GM12874 (cell line): ENCODE measurements around the gene COL26A1.

Source experiments
- TF ChIP-seq, protein P1 (sequence below): IDR thresholded peaks from 2 replicates; pipeline ENCODE4 v1.5.1; 2011; ENCODE audit warnings: low read depth, mild to moderate bottlenecking, control low read depth, low read length, moderate library complexity; ENCODE audit not compliant: insufficient read depth

The COL26A1 gene

DNA sequence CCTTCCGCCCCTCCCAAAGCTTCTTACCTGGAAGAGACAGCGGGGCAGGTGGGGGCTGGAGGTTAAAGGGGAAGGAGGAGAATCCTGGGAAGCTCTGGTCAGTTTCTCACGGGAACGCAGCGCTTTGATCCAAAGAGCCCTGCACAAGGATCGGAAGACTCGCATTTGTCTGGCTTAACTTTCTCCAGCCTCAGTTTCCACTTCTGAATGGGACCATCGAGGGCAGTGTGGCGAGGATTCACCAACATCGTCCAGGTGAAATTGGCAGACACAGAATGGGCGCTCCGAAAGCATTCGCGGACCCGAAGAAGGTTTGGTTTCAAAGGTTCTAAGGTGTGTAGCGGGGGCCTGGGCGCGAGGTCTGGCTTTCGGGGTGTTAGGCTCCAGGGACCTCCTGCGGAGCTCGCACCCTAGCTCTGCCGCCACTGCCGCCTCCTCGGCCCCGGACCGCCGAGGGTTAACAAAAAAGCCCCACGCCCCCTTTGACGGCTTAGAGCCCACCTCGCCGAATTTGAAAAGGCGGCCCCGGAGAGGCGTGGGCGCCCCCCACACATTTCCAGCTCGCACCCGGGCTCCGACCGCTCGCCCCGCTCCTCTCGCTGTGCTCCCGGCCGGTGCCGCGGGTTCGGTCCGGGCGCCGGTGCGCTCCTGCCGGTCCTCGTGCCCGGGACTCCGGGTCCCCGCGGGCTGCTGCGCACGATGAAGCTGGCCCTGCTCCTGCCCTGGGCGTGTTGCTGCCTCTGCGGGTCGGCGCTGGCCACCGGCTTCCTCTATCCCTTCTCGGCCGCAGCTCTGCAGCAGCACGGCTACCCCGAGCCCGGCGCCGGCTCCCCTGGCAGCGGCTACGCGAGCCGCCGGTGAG lies at the start of gene COL26A1:
COL26A1 (plus strand) TSS at position 542 of the 862 bp plus-strand sequence; CDS start at position 700, 158 bp downstream.
- TF ChIP-seq, protein P1, sequence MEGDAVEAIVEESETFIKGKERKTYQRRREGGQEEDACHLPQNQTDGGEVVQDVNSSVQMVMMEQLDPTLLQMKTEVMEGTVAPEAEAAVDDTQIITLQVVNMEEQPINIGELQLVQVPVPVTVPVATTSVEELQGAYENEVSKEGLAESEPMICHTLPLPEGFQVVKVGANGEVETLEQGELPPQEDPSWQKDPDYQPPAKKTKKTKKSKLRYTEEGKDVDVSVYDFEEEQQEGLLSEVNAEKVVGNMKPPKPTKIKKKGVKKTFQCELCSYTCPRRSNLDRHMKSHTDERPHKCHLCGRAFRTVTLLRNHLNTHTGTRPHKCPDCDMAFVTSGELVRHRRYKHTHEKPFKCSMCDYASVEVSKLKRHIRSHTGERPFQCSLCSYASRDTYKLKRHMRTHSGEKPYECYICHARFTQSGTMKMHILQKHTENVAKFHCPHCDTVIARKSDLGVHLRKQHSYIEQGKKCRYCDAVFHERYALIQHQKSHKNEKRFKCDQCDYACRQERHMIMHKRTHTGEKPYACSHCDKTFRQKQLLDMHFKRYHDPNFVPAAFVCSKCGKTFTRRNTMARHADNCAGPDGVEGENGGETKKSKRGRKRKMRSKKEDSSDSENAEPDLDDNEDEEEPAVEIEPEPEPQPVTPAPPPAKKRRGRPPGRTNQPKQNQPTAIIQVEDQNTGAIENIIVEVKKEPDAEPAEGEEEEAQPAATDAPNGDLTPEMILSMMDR: no peak

DNA sequence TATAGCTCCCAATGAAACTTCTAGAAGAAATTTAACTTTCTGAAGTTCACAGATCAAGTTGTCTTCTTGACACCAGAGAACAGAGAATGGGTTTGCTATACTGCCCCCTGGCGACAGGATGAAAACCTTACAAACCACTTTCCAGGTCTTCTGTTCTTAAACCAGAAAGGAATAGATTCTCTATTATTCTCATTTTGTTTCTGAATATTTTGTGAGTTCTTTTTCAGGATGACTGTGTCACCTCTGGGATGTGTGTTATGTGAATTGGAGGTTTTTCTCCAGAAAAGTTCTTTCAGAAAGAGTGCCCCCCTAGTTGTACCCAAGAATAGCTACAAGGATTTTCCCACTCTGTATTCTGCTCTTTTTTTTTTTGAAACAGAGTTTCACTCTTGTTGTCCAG lies 47.3 kb upstream of the COL26A1 start:
- TF ChIP-seq, protein P1: peak; percentile 62

DNA sequence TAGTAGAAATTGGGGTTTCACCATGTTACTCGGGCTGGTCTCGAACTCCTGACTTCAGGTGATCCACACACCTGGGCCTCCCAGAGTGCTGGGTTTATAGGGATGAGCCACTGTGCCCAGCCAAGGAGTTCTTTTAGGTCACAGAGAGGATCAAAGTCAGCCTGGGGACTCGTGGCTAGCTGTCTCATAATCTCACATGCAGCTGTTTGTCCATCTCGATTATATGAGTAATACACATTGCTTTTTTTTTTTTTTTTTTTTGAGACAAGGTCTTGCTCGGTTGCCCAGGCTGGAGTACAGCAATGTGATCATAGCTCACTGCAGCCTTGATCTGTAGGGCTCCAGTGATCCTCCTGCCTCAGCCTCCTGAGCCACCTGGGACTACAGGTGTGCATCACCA lies 43.3 kb upstream of the COL26A1 start:
- TF ChIP-seq, protein P1: no peak

DNA sequence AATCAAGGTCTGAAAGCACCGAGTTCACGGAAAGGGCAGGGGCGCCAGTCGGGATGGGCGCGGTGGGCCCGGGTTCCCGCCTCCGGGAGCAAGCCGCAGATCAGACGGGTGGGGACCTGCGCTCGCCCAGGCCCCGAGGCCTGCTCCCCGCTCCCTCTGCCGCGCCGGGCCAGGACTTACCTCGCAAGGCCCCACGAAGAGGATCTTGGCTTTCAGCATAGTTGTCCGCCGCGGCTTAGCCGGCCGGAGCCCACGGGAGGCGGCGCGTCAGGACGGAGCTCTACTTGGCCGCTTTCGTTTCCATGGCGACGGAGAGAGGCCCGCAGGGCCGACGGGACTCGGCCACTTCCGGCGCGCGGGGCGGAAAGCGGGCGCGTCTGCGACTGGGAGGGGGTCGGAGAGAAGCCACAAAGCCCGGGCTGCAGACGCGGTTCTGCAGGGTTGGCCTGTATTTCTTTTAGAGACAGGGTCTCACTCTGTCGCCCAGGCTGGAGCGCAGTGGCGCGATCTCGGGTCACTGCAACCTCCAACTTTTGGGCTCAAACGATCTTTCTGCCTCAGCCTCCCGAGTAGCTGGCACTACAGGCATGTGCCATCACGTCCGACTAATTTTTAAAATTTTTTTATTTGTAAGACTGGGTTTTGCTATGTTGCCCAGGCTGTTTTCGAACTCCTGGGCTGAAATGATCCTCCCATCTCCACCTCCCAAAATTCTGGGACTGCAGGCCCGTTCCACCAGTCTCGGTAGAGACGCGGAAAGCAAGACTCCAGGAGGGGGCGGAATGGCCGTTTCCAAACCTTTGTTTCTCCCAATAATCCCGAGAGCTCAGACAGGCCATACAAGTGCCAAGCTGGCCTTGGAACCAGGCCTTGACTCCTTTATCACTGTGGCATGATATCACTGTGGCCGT lies 40.9 kb upstream of the COL26A1 start, which contains the start of gene IFT22:
IFT22 (minus strand) TSS at position 322 of the 911 bp plus-strand sequence; CDS start at position 219, 103 bp downstream.
- TF ChIP-seq, protein P1: 0 out of 2 replicates have a peak, but pooled peaks have one; percentile 11

DNA sequence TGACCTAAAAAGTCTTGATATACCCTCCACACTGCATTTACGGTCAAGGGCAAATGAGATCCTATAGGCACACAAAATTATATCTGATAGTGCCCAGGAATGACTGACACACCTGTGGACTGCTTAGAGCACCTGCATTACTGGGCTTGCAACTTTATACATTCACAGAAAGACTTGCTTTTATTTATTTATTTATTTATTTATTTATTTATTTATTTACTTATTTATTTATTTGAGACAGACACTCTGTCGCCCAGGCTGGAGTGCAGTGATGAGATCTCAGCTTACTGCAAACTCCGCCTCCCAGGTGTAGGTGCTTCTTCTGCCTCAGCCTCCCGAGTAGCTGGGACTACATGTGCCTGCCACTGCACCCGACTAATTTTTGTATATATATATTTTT lies 34.5 kb upstream of the COL26A1 start:
- TF ChIP-seq, protein P1: no peak

DNA sequence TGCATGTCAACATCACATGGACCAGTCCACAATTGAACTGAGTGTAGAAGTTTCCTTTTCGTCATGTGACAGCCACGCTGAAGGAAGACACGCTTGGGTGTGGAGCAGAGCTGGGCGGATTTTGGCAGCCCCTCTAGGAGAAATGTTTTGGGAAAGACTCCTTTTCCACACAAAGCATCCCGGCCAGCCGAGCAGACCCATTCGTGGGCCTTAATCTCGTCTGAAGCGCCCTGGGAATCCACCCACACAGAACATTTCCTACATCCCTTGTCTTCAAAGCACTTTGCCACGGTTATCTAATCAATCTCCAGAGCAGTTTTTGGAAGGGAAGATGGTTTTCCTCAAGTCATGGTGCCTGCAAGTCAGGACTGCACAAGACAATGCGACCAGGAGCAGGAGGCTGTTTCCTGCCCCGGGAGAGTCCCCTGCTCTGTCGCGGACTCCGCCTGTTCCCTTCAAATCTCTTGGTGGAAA lies 32.6 kb upstream of the COL26A1 start:
- TF ChIP-seq, protein P1: no peak

DNA sequence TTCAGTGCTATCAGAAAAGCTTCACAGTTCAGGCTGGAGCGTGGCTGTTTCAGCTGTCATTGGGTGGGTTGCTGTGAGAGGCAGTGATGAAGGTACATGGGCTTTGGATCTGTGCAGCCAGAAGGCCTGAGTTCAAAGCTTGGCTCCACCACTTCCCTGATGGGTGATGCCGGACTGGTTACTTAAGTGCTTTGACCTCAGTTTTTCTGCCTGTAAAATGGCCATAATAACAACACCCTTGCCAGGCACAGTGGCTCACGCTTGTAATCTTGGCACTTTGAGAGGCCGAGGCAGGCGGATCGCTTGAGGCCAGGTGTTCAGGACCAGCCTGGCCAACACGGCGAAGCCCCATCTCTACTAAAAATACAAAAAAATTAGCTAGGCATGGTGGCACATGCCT lies 30.6 kb upstream of the COL26A1 start:
- TF ChIP-seq, protein P1: no peak
